T-cell (primary cell): ENCODE data around the gene MGST2. TPM values are rescaled to one million over a fixed set of nuclear protein-coding genes. Genes with fewer than 3 reads are reported as not detected.

Experiments used
- ATAC-seq, 4 experiments: fragments of 200-7000 bp in 3 of 4; fragments of 150-1000 bp in 1 of 4; cut with Tn5 transposase; replicated peaks in 1 of 4; 1 replicate in 3 of 4; 2 replicates in 1 of 4; pipeline ENCODE4 v1.10.0; 2021; ENCODE audit warnings: moderate library complexity in 3 of 4, mild to moderate bottlenecking in 2 of 4, moderate number of reproducible peaks in 1 of 4
- CTCF ChIA-PET, 2 donors: fragments of 300-600 bp; sonication (Branson Sonifier 250); formaldehyde crosslinking; loops; one replicate each; lab custom pipeline; 2022; ENCODE audit warnings: antibody characterized with exemption in 2 of 2; lab: Charles Lee
- POLR2A ChIA-PET, 2 donors: fragments of 300-600 bp; sonication (Branson Sonifier 250); formaldehyde crosslinking; loops; one replicate each; lab custom pipeline; 2022; ENCODE audit warnings: antibody characterized with exemption in 2 of 2; lab: Charles Lee
- DNase-seq, 35 experiments: peaks; one replicate each; pipeline versions ENCODE4 v3.0.0 to v3.0.0-alpha.2; 2013 to 2023
- H3K27ac ChIP-seq: one replicate; pipeline ENCODE4 v1.5.1; 2013; ENCODE audit warnings: low read length
- H3K27me3 ChIP-seq, 2 experiments: replicated peaks in 1 of 2; 1 replicate in 1 of 2; 2 replicates in 1 of 2; pipeline versions ENCODE4 v1.6.1 to v1.7.0; 2013; ENCODE audit warnings: low read length in 1 of 2, mixed read lengths in 1 of 2; ENCODE audit not compliant: control insufficient read depth in 2 of 2, insufficient read depth in 2 of 2; ENCODE audit errors: extremely low read depth in 1 of 2
- H3K36me3 ChIP-seq, 2 donors: 1 replicate in 1 of 2; 2 replicates in 1 of 2; pipeline versions ENCODE4 v1.6.1 to v1.7.0; 2013; ENCODE audit warnings: low read length in 1 of 2; ENCODE audit not compliant: control insufficient read depth in 2 of 2, insufficient read depth in 1 of 2; ENCODE audit errors: extremely low read depth in 1 of 2
- H3K4me1 ChIP-seq, 2 experiments: 1 replicate in 1 of 2; 2 replicates in 1 of 2; pipeline versions ENCODE4 v1.6.1 to v1.7.0; 2013; ENCODE audit warnings: low read length in 2 of 2, mixed read lengths in 1 of 2; ENCODE audit not compliant: insufficient read depth in 2 of 2, control insufficient read depth in 1 of 2; ENCODE audit errors: extremely low read depth in 1 of 2
- H3K4me3 ChIP-seq, 2 donors: 1 replicate in 1 of 2; 2 replicates in 1 of 2; pipeline versions ENCODE4 v1.5.1 to v1.7.0; 2013; ENCODE audit warnings: mild to moderate bottlenecking in 2 of 2, low read length in 1 of 2, moderate library complexity in 1 of 2; ENCODE audit not compliant: control insufficient read depth in 1 of 2; ENCODE audit errors: extremely low read depth in 1 of 2
- H3K9me3 ChIP-seq: 2 replicates; pipeline ENCODE4 v1.7.0; 2013
- H3K27ac Mint-ChIP-seq, 2 donors: one replicate each; pipeline ENCODE4 v1.8.0; 2020 to 2021; ENCODE audit warnings: mild to moderate bottlenecking in 2 of 2, mixed read lengths in 2 of 2
- H3K27me3 Mint-ChIP-seq, 2 donors: one replicate each; pipeline ENCODE4 v1.8.0; 2021 to 2022; ENCODE audit warnings: mixed read lengths in 2 of 2
- H3K36me3 Mint-ChIP-seq: one replicate; pipeline ENCODE4 v1.8.0; 2021; ENCODE audit warnings: mixed read lengths
- H3K4me1 Mint-ChIP-seq, 3 donors: one replicate each; pipeline ENCODE4 v1.8.0; 2020 to 2022; ENCODE audit warnings: mixed read lengths in 3 of 3, mild to moderate bottlenecking in 1 of 3
- H3K4me3 Mint-ChIP-seq, 3 donors: one replicate each; pipeline ENCODE4 v1.8.0; 2020 to 2022; ENCODE audit warnings: mild to moderate bottlenecking in 3 of 3, mixed read lengths in 3 of 3, moderate library complexity in 3 of 3
- H3K9me3 Mint-ChIP-seq, 3 donors: one replicate each; pipeline ENCODE4 v1.8.0; 2020 to 2022; ENCODE audit warnings: mixed read lengths in 3 of 3
- WGBS: methylation state at CpG from one replicate; pipeline ENCODE4 v1.1.5; 2013; ENCODE audit warnings: missing lambda C conversion rate; ENCODE audit not compliant: insufficient coverage; 5-methylcytosine and 5-hydroxymethylcytosine counted together
- total RNA-seq, 35 experiments: library from RNA in 6 of 35; stranded (reverse) in 6 of 35; fragments of 120-200 nt in 1 of 35; gene quantifications; one replicate each; pipeline versions ENCODE4 v1.2.1 to v1.2.4 and lab custom pipeline; 2013 to 2026

The MGST2 gene
- total RNA-seq, 5 donors from 2014 or later (not counting 1 experiment from before 2014, with no cell fraction given), result 1.9 to 6.2 (median 3.1) TPM

DNA sequence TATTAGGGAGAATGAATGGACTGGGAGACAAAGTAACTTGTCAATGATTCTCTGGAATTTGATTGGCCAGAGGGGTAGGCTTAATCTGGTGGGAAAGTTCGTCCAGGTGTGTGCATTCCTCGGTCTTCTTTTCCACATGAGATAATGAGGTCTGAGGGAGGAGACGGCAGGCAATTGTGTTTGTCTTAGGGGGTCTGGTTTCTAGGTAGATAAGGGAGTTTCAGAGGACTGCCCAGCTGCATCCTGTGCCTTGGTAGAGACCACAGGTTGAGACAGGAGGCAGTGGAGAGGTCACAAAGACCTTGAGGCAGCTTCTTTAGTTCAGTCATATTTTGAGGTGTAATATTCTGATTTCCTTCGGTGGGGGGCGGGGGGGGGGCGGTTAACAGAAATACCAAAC lies 4.3 kb downstream of the MGST2 start:
- Histone ChIP-seq H3K27ac (no peak overlapping the region), H3K36me3 (no peaks in the 10 kb centered on the region), H3K9me3 (no peaks in the 10 kb centered on the region), H3K27me3 (peaks cover 0 to 6% of the 10 kb centered on the region in 2 experiments), H3K4me3 (no peak overlapping the region), H3K4me1 (peaks cover 9 to 19% of the 10 kb centered on the region in 2 experiments)
- POLR2A ChIA-PET, result no interaction called here
- CTCF ChIA-PET, result interaction anchor here in 1 of 2 donors (0.6 kb wide), 1 partner anchor 23 kb away, joined by 4 read pairs; no protein-coding TSS in a partner anchor
- no peaks in the 10 kb centered on the region for H3K27me3 Mint-ChIP-seq
- no peaks in the 10 kb centered on the region for H3K9me3 Mint-ChIP-seq
- H3K36me3 Mint-ChIP-seq, result no peaks in the 10 kb centered on the region
- DNase-seq (no peak), ATAC-seq (no peak)
- no peak overlapping the region for H3K4me3 Mint-ChIP-seq
- no peak overlapping the region for H3K27ac Mint-ChIP-seq
- peaks cover 19 to 26% (median 19%) of the 10 kb centered on the region in 3 donors for H3K4me1 Mint-ChIP-seq
- WGBS, result 39% methylated on average over 3 of the region's 6 CpGs

DNA sequence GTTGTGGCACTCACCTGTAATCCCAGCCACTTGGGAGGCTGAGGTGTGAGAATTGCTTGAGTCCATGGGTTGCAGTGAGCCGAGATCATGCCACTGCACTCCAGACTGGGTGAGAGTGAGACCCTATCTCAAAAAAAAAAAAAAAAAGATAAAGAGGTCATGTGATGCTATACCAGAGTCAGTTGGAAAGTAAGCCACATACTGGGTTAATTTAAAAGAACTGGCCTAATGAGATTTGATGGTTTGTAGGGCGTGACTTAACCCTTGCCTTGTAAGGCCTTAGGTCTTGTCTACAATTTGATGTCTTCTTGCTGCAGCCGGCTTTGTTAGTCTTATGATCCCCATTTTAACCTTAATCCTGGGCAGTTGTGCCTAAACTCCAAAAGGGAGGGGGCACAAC lies 5.2 kb downstream of the MGST2 start:
- Mint-ChIP-seq H3K27me3 (no peaks in the 10 kb centered on the region), H3K4me1 (peaks cover 13 to 19% (median 13%) of the 10 kb centered on the region in 3 donors), H3K27ac (no peak overlapping the region), H3K36me3 (no peaks in the 10 kb centered on the region), H3K9me3 (no peaks in the 10 kb centered on the region), H3K4me3 (no peak overlapping the region)
- no peak overlapping the region for H3K27ac ChIP-seq
- WGBS, result 83% methylated on average over 1 of the region's 3 CpGs
- H3K4me3 ChIP-seq, result no peak overlapping the region
- peaks cover 0 to 2% of the 10 kb centered on the region in 2 experiments for H3K27me3 ChIP-seq
- no peaks in the 10 kb centered on the region for H3K36me3 ChIP-seq
- POLR2A ChIA-PET, result no interaction called here
- CTCF ChIA-PET, result interaction anchor here in 1 of 2 donors (0.6 kb wide), 1 partner anchor 110 kb away, joined by 5 read pairs; no protein-coding TSS in a partner anchor
- peaks cover 6 to 14% of the 10 kb centered on the region in 2 experiments for H3K4me1 ChIP-seq
- ATAC-seq (no peak), DNase-seq (no peak)
- no peaks in the 10 kb centered on the region for H3K9me3 ChIP-seq

DNA sequence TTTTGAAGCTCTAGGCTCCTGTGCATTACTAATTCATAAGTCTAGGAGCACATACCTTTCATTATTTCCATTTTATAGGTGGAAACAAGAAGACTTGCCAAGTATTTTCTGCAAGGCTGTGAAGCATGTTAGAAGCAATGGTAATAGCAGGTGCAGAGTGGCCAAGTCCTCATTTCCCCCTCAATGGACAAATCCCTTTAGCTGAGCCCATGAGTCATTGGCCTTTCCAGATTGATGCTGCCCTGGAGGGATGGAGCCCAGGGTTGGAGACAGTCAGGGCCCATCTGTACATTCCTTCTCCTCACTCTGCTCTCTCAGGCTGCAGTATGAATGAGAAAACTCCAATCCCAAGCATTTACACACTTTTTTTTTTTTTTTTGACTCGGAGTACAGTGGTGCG lies 6.6 kb downstream of the MGST2 start:
- WGBS, result no CpG with 5 or more reads among the region's 2 CpGs

DNA sequence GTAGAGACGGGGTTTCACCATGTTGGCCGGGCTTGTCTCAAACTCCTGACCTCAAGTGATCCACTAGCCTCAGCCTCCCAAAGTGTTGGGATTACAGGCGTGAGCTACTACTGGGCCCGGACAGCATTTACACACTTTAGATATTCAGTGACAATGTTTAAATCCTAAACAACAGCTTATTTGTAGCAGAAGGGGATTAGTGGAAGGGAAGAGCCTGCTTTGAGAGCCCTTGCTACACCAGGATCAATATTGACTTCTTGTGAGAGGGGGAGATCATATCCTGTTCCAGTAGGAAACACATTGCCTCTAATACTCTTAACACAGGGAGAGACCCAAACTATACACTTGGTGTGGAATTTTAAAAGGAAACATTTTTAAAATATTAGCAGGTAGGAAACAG lies 7.1 kb downstream of the MGST2 start:
- ChIA-PET CTCF (interaction anchor here (0.5 to 0.7 kb wide), 5 partner anchors 15 to 886 kb away, joined by 3 to 8 read pairs (median 4); no protein-coding TSS in a partner anchor), POLR2A (no interaction called here)
- no peaks in the 10 kb centered on the region for H3K9me3 ChIP-seq
- no peaks in the 10 kb centered on the region for H3K36me3 ChIP-seq
- no peaks in the 10 kb centered on the region for H3K27me3 Mint-ChIP-seq
- no peak overlapping the region for H3K27ac Mint-ChIP-seq
- no peak overlapping the region for H3K27ac ChIP-seq
- H3K36me3 Mint-ChIP-seq, result no peaks in the 10 kb centered on the region
- H3K4me1 ChIP-seq, result no peaks in the 10 kb centered on the region
- H3K27me3 ChIP-seq, result no peaks in the 10 kb centered on the region
- H3K4me3 ChIP-seq, result no peak overlapping the region
- no peak overlapping the region for H3K4me3 Mint-ChIP-seq
- H3K4me1 Mint-ChIP-seq, result no peaks in the 10 kb centered on the region
- ATAC-seq (no peak), DNase-seq (no peak)
- H3K9me3 Mint-ChIP-seq, result no peaks in the 10 kb centered on the region
- WGBS, result 100% methylated on average over 2 of the region's 4 CpGs

More for the DNA sequence above, 6.6 kb downstream of the MGST2 start:
- no peak for DNase-seq
- no peak for ATAC-seq
- POLR2A ChIA-PET, result no interaction called here
- H3K4me1 Mint-ChIP-seq, result peaks cover 0 to 4% (median 0%) of the 10 kb centered on the region in 3 donors
- Histone ChIP-seq H3K36me3 (no peaks in the 10 kb centered on the region), H3K4me1 (peaks cover 0 to under 1% of the 10 kb centered on the region in 2 experiments), H3K27me3 (no peaks in the 10 kb centered on the region), H3K27ac (no peak overlapping the region), H3K4me3 (no peak overlapping the region), H3K9me3 (no peaks in the 10 kb centered on the region)
- no peak overlapping the region for H3K27ac Mint-ChIP-seq
- no peak overlapping the region for H3K4me3 Mint-ChIP-seq
- CTCF ChIA-PET, result interaction anchor here (0.5 to 0.7 kb wide), 4 partner anchors 14 to 886 kb away, joined by 3 to 8 read pairs (median 3); no protein-coding TSS in a partner anchor
- no peaks in the 10 kb centered on the region for H3K27me3 Mint-ChIP-seq
- no peaks in the 10 kb centered on the region for H3K9me3 Mint-ChIP-seq
- H3K36me3 Mint-ChIP-seq, result no peaks in the 10 kb centered on the region

DNA sequence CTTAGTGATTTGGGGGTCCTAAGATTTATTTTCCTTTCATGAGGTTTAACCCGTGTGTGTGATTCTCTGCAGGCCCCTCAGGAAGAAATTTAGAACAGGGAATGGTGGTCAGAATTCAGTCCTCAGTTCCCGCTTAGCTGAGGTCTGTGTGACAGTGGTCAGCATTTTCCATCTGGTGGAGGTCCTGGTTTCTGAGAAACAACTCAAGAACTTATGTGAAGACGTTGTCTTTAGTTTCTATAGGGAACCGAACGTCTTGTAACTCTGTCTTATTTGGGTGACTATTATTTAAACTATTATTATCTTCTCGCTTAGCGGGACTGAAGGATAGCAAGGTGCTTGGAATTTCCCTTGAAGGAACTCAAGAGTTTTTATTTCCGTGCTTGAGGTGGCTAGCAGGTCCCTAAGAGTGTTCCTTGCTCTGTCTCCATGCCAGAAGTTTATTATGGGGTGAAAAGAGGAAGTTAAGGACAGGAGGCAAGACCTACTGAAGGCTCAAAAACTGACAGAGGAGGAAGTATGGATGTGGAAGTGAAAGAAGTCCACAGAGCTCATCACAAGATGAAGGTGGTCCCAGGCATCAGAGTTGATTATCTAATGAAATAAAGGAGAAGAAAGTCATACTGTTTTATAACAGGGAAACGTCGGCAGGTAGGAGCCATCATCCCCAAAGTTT lies 9.4 kb downstream of the MGST2 start:
- 87% methylated on average over 5 of the region's 10 CpGs for WGBS
- Mint-ChIP-seq H3K4me3 (no peak overlapping the region), H3K27ac (no peak overlapping the region), H3K4me1 (no peaks in the 10 kb centered on the region), H3K36me3 (no peaks in the 10 kb centered on the region), H3K9me3 (no peaks in the 10 kb centered on the region), H3K27me3 (no peaks in the 10 kb centered on the region)
- DNase-seq, result no peak
- ChIA-PET CTCF (interaction anchor here in 1 of 2 donors (0.7 to 1.1 kb wide), 3 partner anchors 14 to 1686 kb away, joined by 3 to 4 read pairs (median 3); no protein-coding TSS in a partner anchor), POLR2A (no interaction called here)
- Histone ChIP-seq H3K27ac (no peak overlapping the region), H3K4me1 (no peaks in the 10 kb centered on the region), H3K27me3 (no peaks in the 10 kb centered on the region), H3K9me3 (no peaks in the 10 kb centered on the region), H3K36me3 (no peaks in the 10 kb centered on the region), H3K4me3 (no peak overlapping the region)
- no peak for ATAC-seq

DNA sequence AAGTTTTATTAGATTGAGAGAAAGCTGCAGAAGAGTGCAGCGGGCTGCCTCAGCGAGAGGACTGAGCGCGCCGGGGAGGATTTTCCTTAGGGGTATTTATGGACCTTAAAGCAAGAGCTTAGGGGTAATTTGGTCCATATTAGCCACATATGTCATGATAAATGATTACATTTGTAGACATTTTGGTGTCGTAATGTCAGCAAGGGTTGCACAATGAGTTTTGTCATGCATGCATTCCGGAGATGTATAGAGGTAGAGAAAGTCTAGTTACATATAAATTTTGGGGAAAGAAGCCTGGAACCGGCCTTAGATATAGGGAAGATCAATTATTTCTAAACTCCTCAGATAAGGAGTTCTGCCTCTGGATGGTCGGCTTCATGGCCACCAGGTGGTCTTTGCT lies 10.0 kb downstream of the MGST2 start:
- Histone ChIP-seq H3K9me3 (no peaks in the 10 kb centered on the region), H3K27me3 (no peaks in the 10 kb centered on the region), H3K27ac (no peak overlapping the region), H3K36me3 (no peaks in the 10 kb centered on the region), H3K4me3 (no peak overlapping the region), H3K4me1 (no peaks in the 10 kb centered on the region)
- ChIA-PET POLR2A (no interaction called here), CTCF (interaction anchor here in 1 of 2 donors (0.7 kb wide), 1 partner anchor 19 kb away, joined by 3 read pairs; no protein-coding TSS in a partner anchor)
- no peaks in the 10 kb centered on the region for H3K27me3 Mint-ChIP-seq
- H3K36me3 Mint-ChIP-seq, result no peaks in the 10 kb centered on the region
- no peaks in the 10 kb centered on the region for H3K9me3 Mint-ChIP-seq
- H3K27ac Mint-ChIP-seq, result no peak overlapping the region
- peaks cover 0 to 3% (median 0%) of the 10 kb centered on the region in 3 donors for H3K4me1 Mint-ChIP-seq
- ATAC-seq (no peak), DNase-seq (no peak)
- WGBS, result 94% methylated on average over 6 of the region's 9 CpGs
- no peak overlapping the region for H3K4me3 Mint-ChIP-seq
